NCI-H2081 treated with DMSO at 0.1 percent for 48 hours (cell line): ENCODE results near the gene TUNAR.

ENCODE experiments used
- DNase-seq: peaks from one replicate; lab custom pipeline; 2025; lab: John Stamatoyannopoulos, UW

The TUNAR gene

DNA sequence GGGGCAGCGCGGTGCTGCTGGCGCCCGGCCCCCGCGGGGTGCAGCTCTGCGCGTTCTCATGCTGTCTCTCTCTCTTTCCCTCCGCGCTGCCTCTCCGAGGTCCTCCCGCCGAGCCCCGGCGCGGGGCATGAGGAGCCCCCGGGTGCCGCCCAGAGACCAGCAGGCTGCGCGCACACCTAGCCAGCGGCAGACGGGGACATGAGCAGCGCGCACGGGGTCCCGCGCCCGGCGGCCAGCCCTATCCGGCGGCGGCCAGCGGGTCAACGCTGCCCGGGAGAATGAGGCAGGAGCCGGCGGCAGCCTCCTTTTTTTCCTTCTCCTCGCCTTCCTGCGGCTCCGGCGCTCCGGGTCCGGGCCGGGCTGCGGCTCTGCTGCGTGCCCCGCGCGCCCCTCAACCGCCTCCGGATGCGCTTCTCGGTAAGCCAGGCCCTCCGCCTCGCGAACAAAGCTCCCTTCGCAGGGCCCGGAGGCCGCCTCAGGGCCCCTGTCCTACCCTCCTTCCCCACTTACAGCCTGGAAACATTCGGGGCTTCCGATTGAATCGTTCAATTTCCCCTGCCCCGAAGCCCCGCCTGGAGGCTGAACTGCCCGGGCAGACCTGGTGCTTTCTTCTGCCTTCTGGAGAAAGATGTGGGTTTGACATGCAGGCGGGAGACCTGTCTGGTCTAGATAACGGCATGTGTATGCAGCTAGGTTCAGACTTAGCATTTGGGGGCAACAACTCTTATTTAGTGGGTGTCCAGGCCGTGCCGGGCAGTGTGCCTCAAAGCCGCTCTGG, at the start of gene TUNAR:
Gene TUNAR (plus strand): TSS at position 72 of the 778 bp plus-strand sequence.
- DNase-seq: no peak

DNA sequence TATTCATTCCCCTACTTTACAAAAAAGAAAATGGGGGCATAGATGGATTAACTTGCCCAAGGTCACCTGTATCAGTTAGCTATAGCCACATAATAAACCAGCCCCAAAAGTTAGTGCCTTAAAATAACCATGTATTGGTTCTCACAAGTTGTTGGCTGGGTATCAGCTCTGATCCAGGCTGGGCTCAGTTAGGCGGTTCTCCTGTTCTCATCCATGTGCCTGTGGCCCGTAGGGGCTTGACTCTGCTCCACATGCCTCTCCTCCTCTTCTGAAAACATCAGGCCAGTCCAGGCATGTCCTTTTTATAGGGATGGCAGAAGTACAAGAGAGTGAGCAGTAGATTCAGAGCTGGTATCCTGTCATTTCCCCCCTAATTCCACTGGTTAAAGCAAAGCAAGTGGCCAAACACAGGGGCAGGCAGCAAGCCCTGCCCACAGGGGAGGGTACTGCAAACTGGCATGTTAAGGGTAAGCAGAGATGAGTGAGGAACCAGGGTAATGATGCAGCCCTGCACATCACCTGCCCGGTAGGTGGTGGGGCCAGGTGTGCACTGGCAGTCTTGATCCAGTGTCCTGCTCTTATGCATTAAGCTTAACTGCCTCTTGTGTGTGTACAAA, 47.9 kb upstream of the TUNAR start:
- no peak for DNase-seq

DNA sequence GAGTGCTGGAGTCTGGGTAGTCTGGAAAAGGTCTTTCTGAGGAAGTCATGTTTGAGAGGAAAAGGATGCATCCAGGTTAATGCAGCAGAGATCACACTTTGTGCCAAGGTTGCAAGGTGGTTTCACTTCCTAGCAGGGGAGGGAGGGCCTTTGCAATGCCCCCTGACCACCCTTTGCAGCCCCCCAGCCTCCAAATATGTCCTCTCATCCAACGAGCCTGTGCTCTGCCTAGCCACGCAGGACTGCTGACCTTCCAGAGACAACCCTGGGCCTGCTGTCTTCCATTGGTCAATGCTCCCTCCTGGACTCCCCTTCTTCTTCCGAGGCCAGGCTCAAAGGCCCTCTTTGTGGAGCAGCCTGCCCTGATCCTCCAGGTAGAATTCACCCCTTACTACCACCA, 47.3 kb upstream of the TUNAR start:
- no peak for DNase-seq

DNA sequence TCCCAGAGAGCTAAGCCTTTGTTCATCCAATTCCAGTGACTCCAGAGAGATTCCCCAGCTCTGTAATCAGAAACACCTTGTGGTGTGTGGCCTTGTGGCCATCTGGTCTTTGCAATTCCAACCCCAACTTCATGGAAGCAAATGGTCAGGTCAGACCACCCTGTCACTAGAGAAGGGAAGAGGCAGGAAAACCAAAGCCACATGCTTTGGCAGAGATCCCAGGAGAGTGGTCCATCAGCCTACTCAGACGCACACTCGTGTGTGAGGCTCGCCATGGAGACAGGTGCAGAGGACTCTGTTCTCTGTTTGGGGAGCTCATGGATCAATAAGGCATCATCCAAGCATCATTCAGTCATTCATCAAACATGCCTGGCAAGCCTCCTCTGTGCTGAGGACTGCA, 46.2 kb upstream of the TUNAR start:
- no peak for DNase-seq

DNA sequence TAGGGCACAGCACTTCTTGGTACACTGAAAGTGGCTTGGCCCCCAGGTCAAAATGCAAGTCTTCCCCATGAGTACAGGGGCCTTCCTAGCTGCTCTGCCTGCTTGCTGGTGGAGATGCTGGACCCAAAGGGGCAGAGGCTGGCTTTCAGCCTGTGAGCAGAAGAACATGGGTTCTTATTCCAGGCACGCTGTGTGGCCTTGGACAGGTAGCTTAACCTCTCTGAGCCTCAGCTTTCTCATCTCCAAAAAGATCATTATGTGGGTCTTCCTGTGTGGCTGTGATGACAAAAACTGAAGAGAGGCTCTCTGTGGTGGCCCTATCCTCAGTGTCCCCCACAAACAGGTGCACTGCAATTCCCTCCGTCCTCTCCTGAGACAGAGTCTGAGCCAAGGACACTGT, 45.6 kb upstream of the TUNAR start:
- DNase-seq: no peak

DNA sequence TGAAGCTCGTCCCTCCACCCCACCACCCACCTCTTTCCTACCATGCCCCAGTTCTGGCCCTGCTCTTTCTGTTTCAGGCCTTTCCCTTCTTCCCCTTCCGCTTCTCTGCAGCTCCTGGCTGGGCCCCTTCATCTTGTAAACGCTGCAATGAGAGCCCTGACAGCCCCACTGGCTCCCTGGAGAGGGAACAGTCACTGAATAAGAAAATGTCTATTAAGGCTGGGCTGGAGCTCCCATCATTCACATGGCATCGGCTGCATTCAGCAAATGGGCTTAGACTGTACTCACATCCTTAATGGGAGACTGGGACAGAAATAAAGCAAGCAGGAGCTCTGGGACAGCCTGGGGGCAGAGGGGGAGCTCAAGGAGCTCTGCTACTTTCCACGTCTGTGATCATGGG, 45.2 kb upstream of the TUNAR start:
- DNase-seq: no peak

DNA sequence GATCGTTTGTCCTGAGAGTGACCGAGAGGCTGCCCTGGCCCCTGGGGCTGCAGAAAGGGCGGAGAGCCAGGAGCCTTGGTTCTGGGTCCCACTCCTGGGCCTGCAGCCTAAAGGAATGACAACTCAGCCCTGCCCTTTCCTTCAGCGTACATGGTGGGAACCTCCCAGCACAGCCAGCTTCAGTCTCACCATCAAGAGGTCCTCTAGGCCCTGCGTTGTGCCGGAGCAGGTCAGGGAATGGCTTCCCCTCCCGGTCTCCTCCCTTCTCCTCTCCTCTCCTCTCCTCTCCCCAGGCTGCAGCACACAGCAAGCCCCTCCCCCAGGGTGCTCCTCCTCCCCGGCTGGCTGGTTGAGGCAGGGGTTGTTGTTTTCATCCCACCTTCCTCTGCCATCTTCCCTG, 44.6 kb upstream of the TUNAR start:
- DNase-seq: no peak

DNA sequence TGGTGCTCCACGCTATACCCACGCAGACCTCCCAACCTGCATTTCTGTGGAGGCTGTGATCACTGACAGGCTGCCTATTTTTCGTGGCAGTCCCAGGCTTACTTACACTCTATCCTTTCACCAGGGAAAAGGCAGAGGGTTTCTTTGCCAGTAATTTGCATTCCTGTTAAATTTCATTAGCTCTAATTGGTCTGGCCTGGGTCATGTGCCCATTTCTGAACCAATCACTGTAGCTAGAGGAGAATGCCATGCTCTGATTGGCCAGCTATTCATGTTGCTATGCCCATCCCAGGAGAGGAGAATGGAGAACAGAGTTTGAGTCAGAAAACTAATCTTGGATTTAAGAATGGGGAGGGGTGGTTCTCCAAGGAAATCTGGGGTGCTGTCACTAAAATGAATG, 43.2 kb upstream of the TUNAR start:
- DNase-seq: no peak

DNA sequence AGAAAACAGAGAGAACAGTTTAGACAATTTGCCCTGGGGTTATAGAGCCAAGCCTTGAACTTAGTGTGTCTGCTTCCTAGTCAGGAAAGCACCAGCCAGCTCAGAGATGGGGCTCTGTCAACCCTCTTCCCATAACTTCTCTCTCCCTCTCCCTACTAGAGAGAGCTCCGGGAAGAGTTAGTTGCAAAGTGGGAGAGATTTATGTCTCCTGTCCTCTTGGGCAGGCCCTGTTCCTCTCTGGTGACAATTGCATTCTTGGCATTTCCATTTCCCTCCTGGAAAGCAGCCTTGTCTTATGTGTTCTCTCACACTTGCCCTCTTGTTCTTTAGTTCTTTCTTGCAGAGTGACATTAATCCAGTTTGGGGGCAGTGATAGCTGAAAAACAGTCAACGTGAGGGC, 42.1 kb upstream of the TUNAR start:
- no peak for DNase-seq

DNA sequence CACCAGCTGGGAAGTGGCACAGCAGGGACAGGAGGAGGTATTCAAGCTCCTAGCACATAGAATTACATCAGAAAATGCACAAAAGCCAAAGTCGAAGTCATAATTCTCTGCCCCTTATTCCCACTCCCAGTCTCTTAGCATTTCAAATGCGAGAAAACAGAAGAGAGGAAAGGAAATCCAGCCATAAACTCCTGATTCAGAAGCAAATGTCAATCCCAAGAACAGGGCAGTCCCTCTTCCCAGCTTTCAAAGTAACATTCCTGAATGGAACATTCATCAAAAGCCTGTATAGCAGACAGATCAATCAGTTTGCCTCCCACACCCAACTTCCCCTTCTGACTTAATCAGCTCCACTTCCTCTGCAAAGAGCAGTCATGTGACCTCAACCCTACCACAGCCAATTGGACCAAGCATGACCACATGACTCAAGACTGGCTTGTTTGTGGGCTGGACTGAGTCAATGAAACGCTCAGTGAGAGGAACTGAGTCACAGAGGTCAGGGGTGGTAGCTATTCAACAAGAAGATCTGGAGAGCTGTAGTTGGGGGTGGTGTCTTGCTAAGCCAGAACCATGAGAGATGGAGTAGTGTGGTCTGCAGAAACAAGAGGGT, 41.4 kb upstream of the TUNAR start:
- DNase-seq: no peak

DNA sequence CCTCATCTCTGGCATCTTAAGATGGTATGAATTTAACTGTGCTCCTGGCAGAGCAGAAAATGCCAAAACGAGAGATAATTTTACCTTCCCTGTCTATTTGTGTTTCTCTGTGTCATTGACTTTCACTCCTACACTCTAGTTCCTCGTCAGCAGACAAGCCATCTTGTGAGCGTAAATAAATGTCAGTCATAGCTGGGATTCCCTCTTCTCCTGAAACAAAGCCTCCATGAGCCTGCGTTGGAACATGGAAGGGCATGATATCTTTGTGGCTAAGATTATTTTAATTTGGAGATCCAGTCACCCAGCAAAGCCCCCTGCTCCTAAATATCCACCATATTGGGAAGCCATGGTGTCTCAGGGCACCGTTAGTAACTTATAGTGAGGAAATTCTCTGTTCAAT, 37.8 kb upstream of the TUNAR start:
- no peak for DNase-seq

DNA sequence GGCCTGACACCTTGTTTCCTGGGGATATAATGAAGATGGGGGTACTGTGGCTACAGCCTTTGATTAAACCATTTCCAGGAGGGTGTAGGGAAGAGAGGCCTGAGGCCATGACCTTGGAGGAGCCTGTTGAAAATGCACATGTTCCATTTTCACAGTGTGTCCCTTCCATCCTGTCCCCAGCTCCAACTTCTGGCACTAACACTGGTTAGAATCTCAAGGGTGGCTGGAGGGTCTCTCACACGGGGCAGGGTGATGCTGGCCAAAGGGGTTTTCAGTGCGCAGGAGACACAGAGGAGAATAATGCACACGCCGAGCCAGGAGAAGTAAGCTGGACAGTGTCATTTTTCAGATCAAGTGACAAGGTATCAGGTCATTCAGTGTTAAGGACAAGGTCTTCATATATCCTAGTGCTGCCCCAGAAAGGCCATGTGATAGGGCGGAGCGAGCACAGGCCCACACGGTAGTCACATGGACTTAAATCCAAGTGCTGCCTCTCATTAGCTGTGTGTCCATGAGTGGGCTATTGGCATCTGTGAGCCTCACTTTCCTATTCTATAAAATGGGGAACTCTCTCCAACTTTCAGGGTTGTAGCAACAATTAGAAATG, 36.4 kb upstream of the TUNAR start:
- no peak for DNase-seq

DNA sequence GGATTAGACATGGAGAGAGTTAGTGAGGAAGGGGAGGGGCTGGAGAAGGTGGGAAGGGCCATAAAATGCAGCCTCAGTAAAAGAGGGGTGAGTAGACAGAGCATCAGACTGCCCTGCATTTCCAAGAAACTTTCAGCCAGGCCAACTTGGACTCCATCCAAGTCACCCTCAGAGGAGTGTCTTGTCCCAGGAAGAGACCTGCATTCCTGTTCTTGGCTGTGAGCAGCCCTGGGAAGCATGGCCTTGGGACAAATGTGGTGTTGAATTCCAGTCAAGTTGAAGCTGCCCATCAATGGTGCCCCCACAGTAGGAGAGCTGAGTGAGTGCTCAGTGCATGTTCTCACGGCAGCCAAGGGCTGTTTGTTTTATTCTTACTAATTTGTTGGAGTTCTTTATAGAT, 35.0 kb upstream of the TUNAR start:
- no peak for DNase-seq

DNA sequence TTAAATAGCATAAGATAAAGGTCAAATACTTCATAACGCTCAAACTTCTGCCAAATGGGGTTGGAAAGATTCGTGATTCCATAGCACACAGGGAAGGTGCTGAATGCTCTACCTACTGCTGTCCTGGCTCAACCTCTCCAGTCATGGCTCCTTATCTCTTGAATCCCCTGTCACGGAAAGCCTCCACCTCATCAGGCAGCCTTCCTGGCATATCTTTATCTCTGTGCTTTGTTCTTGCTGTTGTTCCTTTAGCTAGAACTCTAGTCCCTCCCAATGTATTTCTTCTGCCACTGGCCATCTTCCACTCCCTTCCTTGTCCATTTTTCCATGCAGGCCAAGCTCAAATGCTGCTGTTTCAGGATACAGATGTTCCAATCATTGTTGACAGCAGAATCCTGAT, 26.9 kb upstream of the TUNAR start:
- DNase-seq: no peak

DNA sequence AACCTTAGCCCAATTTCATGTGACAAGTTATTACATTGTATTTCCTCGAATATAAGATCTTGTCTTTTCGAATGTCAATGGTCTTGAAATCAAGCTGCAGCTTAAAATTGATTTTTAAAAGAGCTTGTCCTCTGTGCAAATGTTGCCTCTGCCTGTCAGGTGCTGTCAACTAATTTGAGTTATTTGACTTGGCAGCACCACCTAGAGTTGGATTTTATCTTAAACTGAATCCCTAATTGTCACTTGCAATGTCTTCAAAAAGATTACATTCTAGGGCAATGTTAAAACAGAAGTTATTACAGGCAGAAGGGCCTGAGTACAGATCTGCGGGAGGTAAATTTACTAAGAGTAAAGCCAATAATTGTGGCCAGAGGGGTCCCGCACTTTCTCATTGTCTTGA, 26.2 kb upstream of the TUNAR start:
- DNase-seq: no peak

DNA sequence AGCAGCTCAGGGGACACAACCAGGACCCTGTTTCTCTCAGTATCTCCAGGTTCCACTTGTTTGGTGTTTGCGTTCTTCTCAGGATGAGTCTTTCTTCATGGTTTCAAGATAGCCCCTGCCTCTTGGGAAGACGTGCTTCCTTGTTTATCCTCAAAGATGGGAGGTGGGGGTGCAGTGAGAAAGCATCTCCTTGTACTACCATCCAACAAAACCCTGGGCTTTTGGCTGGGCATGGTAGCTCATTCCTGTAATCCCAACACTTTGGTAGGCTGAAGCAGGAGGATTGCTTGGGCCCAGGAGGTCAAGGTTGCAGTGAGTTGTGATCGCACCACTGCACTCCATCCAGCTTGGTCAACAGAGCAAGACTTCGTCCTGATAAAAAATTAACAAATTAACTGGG, 21.0 kb upstream of the TUNAR start:
- DNase-seq: no peak

DNA sequence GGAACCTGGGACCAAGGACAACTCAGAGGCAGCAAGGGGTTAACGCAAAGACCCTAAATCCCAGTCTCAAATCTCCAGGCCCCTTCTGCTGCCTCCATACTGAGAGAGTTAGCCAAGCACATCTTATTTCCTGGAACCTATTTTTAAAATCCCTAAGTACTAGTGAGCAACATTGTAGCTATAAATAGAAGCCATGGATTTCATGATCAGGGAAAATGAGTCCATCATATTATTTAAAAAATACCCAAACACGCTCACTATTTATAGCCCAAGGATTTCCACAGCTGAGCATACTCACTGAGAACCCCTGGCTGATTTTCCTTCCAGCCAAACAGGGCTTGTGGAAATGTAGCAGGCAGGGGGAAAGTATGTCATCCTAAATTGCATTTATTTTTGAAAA, 19.4 kb upstream of the TUNAR start:
- DNase-seq: no peak

DNA sequence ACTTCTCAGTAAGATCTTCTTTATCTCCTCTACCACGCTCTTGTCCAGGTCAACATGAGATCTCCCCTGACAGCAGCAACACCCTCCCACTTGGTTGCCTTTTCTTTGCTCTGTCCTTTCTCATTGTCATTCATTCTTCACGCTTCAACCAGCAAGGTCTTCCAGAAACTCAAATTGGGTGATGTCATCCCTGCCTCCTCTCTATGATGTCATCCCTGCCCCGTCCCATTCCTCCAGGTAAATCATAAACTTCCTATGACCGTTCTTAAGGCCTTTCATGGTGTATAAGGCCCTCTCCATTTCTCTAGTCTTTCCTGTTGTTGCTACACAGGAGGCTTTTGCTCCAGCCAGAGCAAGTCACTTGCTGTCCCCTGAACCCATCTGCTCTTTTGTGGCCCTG, 17.7 kb upstream of the TUNAR start:
- no peak for DNase-seq

DNA sequence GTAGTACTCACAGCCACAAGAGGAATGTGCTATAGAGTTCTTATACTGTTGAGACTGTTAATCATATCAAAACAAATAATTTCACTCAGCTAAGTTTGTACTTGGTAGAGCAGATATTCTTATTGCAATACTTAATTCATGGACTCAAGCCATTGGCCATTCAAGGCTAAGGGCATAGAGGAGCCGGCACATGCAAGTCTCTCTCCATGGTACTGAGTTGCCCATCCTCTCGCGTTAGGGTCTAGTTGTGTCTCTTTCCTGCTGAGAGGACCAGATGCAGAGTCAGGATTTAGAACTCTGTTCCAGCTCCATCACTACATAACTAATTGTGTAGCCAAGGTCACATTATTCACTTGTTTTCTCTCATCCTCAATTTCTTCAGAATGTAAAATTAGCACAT, 14.4 kb upstream of the TUNAR start:
- DNase-seq: no peak

DNA sequence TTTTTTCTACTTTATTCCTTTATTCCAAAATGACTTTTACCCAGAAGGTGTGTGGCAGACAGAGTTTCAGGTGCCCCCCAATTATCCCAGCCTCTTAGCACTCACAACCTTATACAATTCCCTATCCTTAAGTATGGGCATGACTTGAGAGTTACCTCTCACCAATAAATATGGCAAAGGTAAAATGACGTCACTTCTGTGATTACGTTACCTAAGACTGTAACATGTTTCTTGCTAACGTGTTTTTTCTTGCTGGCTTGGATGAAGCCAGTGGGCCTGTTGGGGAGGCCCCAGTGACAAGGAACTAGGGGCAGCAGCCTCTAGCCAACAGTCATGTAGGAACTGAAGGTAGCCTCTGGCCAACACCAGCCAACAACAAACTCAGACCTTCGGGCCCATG, 13.3 kb upstream of the TUNAR start:
- no peak for DNase-seq

DNA sequence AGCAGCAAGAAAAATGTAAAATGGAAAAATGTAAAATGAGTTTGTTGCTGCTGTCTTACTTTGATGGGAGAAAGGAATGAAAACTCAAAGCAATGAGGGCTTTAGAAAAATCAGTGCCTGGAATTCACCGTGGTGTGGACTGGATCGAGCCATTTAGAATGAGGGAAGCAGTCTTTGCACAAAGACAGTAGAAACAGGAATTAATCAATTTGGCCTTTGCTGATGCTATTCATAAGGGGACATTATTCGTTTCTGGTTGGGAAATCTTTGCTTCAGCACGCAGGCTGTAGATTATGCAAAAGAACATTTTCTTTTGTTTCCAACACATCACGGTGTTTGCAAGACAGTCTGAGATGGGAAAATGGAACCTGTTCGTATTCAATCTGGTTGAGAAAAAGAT, 6.9 kb upstream of the TUNAR start:
- DNase-seq: no peak

DNA sequence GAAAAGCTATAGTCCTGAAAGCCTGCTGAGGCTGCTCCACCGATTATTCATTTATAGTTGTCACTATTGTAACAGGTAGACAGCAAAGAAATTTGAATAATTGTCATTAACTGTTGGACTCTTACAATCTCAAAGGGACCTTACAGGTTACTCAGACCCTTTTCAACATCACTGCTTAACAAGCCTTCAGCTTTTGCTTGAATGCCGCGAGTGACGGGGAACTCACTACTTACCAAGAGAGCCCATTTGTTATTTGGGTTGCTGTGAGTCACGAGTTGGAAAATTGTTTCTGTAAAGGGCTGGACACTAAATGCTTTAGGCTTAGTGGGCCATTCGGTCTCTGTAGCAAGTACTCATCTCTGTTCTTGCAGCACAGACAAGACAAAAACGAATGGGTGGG, 5.9 kb upstream of the TUNAR start:
- no peak for DNase-seq

DNA sequence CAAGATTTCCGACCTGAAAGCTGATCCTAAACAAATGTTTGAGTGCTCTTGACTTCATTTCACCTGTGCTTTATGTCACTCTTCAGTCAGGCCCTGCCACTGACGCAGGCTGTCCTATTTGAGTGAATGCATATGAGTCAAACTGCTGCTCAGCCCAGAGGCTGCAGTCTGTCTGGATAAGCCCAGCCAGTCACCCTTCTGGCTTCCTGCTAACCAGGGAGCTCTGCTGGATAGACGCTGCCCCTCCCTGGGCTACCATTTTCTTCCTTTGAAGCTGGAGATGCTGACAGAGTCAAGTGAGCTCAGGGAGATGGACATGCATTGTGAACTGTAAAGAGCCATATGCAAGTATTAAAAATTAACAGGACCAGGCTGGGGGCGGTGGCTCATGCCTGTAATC, 5.1 kb upstream of the TUNAR start:
- DNase-seq: no peak
